Suprapubic skin (tissue), 4 donors: ENCODE measurements around the gene PPM1N.

ENCODE experiments used
- CTCF ChIP-seq, 2 donors: fragments of 200-600 bp in 1 of 2; fragments of 450-650 bp in 1 of 2; sonication (generic) in 1 of 2; IDR thresholded peaks; one replicate each; pipeline ENCODE4 v1.5.1; 2016 to 2019; ENCODE audit warnings: antibody characterized with exemption in 2 of 2, mild to moderate bottlenecking in 1 of 2, moderate library complexity in 1 of 2
- EP300 ChIP-seq: sonication (generic); formaldehyde crosslinking; IDR thresholded peaks from one replicate; pipeline ENCODE4 v1.6.1; 2017; ENCODE audit warnings: antibody characterized with exemption
- POLR2A ChIP-seq, 2 donors: fragments of 450-650 bp; IDR thresholded peaks; one replicate each; pipeline ENCODE4 v1.6.1; 2017; ENCODE audit warnings: antibody characterized with exemption in 2 of 2, mild to moderate bottlenecking in 2 of 2, moderate library complexity in 2 of 2
- POLR2AphosphoS5 ChIP-seq, 3 donors: sonication (generic); formaldehyde crosslinking; IDR thresholded peaks; one replicate each; pipeline ENCODE4 v1.6.1; 2017; ENCODE audit warnings: antibody characterized with exemption in 3 of 3

DNA sequence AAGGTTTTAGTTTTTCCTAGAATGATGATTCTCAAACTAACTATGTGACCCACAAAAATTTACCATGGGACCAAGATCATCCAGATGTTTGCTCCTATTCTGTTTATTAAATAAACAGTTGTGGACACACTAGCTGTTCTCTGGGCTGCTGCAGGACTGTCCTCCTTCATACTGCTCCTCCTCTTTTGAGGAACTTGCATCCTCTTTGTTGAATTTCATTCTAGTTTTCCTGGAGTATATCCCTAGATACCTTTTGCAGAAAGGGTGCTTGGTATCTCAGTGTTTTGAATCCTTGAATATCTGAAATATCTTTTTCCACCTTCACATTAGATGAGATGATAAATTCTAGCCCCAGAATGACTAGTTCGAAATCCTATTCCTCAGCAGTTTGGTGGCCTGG is 33.1 kb downstream of the PPM1N start:
- no peak for TF ChIP-seq CTCF (IDR thresholded peaks at IDR 0.05)
- no peak for TF ChIP-seq POLR2AphosphoS5 (IDR thresholded peaks at IDR 0.05)
- no peak for TF ChIP-seq EP300
- no peak for TF ChIP-seq POLR2A (IDR thresholded peaks at IDR 0.05)
